M059J (cell line): ENCODE results near the gene THBS3. TPM values are rescaled to one million over a fixed set of nuclear protein-coding genes. Genes with fewer than 3 reads are reported as not detected.
"Not testable (repeated sequence)": the region's sequence is repeated elsewhere in the genome, so short reads cannot be mapped to it uniquely, and the experiment has no call there.

Source experiments
- DNase-seq: peaks from one replicate; pipeline ENCODE4 v3.0.0-alpha.2; 2012; ENCODE audit warnings: low read depth
- total RNA-seq: library from RNA; depleted of rRNA; stranded (reverse); fragments of >200 nt; shearing (Covaris generic); gene quantifications from 2 replicates; pipeline ENCODE4 v1.2.3, GENCODE V29; 2014

The THBS3 gene
- total RNA-seq, 1 experiment from 2014 or later = 10.0 TPM

- DNase-seq = not testable (repeated sequence)
These were observed 17.8 kb downstream of the THBS3 start for GRCh38 chr1:155189926-155190325.

GRCh38 chr1:155188268-155188667 lies 19.4 kb downstream of the THBS3 start:
- no peak for DNase-seq

GRCh38 chr1:155187456-155187891 lies 20.2 kb downstream of the THBS3 start:
- DNase-seq = no peak

GRCh38 chr1:155186794-155187455 lies 20.8 kb downstream of the THBS3 start:
- DNase-seq = no peak

- no peak for DNase-seq
These were observed 21.5 kb downstream of the THBS3 start for GRCh38 chr1:155186067-155186793.

GRCh38 chr1:155185783-155186066 lies 22.0 kb downstream of the THBS3 start:
- DNase-seq = no peak

- DNase-seq = no peak
These were observed 22.6 kb downstream of the THBS3 start for GRCh38 chr1:155184835-155185782.

- no peak for DNase-seq
These were observed 23.3 kb downstream of the THBS3 start for GRCh38 chr1:155184351-155184811.

GRCh38 chr1:155183775-155184221 lies 23.9 kb downstream of the THBS3 start:
- DNase-seq = no peak

- DNase-seq = no peak
These were observed 25.6 kb downstream of the THBS3 start for GRCh38 chr1:155182052-155182550.

- DNase-seq = no peak
These were observed 26.2 kb downstream of the THBS3 start for GRCh38 chr1:155181371-155182051.

GRCh38 chr1:155179112-155180031 lies 28.3 kb downstream of the THBS3 start:
- DNase-seq = no peak

- DNase-seq = no peak
These were observed 29.1 kb downstream of the THBS3 start for GRCh38 chr1:155178441-155179111.

GRCh38 chr1:155177918-155178281 lies 29.8 kb downstream of the THBS3 start:
- DNase-seq = no peak

GRCh38 chr1:155177192-155177917 lies 30.3 kb downstream of the THBS3 start:
- DNase-seq = no peak

GRCh38 chr1:155176544-155177071 lies 31.1 kb downstream of the THBS3 start:
- DNase-seq = peak; percentile 68

- DNase-seq = no peak
These were observed 31.7 kb downstream of the THBS3 start for GRCh38 chr1:155175927-155176371.

GRCh38 chr1:155175281-155175926 lies 32.3 kb downstream of the THBS3 start:
- no peak for DNase-seq
